ENCODE data around the gene PAK4.

The PAK4 gene

DNA sequence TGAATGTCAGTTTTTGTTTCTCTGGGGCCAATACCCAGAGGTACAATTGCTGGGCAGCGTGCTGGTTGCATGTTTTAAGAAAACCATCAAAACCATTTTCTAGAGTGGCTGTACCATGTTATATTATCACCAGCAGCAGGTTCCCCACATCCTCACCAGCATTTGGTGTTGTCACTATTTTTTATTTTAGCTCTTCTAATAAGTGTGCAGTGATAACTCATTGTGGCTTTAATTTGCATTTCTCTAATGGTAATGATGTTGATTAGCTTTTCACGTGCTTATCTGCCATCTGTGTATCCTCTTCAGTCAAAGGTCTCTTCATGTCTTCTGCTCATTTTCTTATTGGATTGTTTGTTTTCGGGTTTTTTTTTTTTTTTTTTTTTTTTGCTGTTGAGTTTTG, 21.9 kb downstream of the PAK4 start:
- no peak for DNase-seq

DNA sequence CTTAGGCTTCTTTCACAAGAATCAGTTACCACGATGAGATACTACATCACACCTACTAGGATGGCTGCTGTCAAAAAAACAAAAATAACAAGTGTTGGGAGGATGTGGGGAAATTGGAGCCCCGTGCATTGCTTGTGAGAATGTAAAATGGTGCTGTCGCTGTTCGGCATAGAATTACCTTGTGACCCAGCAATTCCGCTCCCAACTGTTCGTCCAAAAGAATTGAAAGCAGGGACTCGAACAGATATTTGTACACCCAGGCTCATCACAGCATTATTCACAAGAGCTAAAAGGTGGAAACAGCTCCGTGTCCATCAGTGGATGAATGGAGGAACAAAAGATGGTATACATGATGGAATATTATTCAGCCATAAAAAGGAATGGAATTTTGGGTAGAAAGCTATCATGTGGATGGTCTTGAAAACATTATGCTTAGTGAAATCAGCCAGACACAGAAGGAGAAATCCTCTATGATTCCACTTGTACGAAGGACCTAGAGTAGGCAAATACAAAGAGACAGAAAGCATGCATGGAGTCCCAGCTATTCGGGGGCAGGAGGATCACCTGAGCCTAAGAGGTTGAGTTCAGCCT, 23.4 kb downstream of the PAK4 start:
- no peak for DNase-seq

DNA sequence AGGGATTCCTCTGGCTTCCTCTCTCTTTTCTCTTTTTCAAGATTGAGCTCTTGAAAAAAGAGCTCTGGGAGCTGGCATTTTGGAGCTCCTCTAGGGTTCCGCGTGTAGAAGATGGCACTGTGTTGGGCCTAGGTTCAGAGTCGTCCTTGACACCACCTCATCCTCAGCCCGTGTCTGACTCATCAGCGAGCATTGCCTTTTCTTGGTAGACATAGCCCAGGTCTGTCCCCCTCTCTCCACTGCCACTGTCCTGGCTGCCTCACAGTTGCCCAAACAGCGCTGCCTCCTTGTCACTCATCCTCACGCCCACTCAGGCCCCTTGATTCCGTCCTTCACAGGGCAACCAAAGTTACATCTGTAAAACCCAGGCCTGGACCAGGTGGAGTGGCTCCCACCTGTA, 24.6 kb downstream of the PAK4 start:
- no peak for DNase-seq

DNA sequence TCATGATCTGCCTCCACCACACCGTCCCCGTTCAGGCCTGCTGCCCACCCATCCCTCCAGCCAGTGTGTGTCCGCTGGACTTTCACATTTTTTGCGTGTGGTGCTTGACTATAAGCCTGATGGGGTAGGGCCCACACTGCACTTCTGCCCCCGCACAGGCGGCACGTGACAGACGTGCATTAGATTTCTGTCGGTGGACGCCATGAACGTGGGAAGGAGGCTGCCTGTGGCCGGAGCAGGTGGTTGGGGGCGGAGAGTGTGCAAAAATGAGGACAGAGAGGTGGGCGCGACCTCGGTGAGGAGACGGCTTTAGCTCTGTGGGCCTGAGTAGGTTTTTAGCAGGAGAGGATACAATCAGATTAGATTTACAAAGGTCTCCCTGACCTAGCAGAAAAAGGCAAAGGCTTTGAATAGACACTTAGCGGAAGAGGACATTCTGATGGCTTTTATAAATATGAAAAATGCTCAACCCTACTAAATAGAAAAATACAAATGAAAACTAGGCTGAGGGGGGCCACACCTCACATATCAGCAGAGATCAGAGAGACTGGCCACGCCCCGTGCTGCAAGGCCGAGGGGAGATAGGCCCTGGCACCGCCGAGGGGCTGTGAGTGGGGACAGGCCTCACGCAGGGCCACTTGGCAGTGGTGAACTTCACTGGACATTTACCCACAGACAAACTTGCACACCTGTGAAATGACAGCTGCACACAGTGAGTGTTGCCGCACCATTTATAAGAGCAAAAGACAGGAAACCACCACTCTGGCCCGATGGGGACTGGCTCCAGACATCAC, 25.4 kb downstream of the PAK4 start:
- no peak for DNase-seq

DNA sequence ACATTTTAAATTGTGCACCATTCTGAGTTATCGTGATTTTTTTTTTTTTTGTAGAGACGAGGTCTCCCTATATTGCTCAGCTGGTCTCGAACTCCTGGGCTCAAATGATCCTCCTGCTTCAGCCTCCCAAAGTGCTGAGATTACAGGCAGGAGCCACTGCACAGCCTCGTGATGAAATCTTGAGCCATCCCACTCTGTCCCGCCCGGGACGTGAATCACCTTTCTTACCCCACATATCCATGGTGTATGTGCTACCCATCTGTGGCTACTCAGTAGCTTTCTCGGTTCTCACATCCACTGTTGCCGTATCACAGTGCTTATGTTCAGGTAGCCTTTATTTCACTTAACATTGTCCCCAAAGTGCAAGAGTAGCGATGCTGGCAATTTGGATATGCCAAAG, 26.5 kb downstream of the PAK4 start:
- DNase-seq: no peak

DNA sequence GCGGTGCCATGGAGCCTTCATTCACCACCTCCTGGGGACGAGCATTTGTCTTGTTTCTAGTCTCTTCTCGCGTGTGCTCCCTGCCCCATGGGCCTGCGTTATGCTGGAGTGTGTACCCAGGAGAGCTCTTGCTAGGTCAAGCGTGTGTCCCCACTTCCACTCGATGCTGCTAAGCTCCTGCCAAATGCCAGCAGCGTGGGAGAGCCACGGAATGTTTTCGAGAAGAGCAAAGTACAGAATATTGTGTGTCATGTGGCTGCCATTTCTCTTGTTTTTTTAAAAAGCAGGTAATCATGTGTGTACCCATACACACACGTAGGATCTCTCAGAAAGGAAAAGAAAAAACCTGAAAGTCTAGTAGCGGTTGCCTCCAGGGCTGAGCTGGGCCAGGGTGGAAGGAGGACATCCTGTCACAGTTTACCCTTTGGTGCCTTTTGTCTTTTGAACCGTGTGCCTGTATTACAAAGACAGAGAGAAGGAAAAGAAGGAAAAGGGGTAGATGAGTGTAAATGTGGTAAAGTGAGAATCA, 28.6 kb downstream of the PAK4 start:
- no peak for DNase-seq

DNA sequence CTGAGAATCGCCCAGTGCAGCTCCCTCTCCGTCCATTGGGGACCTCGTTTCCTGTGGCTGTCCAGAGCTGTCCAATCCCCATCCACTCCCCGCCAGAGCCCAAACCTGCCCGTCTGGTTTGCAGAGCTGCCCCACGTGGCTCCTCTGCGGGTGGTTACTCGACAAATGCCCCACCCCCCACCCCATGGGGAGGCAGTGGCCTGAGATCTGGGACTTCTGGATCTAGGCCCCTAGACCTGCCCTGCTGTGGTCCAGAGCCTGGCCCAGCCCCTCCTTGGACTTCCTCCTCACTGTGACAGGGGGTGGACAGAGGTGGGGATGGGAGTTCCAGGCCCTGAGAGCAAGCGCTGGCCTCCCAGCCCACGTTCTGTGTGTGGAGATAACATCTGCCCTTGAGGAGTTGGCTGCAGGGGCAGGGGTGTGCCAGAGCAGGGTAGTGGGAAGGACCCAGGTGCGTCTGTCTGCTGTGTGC, 29.1 kb downstream of the PAK4 start:
- DNase-seq: peak; percentile 36

DNA sequence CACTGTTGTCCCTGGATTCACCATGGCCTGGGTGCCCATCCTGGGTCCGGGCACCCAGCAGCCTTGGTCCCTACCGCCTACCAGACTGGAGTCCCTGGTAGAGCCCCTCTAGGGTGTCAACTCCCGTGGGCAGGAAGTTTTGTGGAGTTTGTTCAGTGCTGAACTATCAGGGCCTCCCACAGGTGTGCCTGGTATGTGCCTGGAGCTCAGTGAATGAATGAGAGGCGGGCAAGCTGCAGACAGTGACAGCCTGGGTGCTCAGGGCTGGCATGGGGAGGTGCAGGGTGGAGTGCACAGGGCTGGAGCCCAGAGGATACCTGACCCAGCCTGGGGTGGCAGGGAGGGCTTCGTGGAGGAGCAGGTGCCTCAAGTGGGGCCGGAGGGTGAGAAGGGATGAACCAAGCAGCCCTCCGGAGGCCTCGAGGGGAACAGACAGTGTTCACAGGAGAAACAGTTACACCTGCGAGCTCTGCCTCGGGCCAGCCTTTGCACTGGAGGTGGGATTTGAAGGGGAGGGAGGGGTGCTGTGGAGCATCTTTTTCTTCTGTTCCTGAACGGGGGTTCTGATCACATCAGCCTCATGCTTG, 29.6 kb downstream of the PAK4 start:
- DNase-seq: no peak

DNA sequence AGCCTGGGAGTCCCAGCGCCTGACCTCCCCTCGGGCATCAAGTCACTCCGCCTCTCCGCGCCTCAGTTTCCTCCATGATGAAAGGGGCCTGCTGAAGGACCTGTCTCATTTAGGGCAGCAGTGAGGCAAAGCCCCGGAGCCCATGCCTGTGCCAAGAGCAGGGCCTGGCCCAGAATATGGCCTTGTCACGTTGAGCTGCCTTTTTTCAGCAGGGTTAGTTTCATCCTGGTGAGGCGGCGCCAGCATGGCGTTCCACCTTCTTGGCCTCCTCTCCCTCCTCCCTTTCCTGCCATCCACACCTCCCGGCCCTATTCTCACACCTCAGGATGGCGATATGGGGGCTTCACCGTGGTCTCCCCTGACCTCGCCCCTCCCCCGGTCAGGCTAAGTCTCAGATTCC, 30.2 kb downstream of the PAK4 start:
- DNase-seq: no peak

DNA sequence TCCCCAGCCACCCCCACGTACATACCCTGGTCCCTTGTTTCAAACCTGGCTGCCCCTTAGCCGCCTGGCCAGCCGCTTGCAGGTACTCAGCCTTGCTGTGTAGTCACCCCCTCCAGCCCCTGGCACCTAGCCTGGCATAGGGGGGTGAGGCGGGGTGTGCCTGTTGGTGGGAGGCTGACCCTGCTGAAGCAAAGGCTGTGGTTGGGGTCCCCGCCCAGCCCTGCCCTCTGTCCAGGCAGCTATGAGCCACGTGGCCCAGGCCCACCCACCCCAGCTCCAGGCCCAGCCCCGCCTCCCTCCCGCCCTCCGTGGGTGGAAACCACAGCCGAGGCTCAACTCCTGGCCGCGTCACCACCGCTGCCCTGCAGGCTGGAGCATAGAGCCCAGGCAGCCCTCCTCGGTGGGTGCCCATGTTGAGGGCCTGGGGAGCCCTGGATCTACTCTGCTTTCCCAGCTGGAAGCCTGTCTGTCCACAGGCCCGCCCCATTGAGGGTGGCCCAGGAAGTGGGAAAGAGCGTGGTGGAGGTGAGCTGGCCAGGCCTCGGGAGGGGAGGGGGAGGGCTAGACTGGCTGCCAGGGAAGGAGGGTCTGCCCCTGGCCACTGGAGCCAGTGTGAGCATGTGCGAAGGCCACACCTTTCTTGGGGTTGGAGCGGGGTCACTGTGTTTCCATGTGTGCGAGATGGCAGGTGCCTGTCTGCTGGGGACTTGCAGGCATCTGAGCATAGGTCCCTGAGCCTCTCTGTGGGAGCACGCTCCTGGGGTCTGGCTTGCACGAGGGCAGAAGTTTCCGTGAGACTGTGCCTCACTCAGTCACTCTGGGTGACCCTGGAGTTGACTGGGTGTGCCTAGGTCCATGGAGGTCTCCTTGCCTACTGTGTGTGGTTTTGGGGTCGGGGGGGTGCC, 31.0 kb downstream of the PAK4 start:
- DNase-seq: no peak

DNA sequence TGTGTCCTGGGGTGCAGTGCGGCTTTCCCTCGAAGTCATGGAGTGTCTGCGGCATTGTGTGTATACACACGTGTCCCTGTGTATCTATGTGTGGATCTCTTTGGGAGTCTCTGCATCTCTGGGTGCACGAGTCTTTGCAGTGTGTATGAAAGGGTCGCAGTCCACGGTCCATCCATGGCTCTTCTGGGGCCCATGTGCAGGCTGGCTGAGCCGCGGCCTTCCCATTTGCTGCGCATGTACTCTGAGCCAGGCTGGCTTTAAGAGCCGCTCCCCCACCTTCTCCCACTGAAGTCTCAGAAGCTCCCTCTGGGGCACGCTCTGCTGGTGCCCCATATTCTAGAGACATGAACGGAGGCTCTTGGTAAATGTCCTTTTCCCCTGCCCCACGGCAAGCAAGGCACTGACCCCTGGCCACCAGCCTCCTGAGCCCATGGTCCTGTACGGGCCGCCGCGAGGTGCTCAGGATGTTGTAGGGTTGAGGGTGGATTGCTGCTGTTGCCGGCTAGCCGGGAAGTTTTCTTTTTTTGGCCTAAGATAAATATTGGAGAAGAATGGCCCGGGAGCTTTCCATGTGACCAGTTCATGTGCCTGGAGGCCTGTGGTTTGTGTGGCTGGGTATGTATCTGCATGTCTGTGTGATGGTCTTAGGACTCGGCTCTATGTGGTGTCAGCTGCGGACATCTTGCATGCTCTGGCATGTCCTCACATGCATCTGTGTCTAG, 31.9 kb downstream of the PAK4 start:
- DNase-seq: no peak

DNA sequence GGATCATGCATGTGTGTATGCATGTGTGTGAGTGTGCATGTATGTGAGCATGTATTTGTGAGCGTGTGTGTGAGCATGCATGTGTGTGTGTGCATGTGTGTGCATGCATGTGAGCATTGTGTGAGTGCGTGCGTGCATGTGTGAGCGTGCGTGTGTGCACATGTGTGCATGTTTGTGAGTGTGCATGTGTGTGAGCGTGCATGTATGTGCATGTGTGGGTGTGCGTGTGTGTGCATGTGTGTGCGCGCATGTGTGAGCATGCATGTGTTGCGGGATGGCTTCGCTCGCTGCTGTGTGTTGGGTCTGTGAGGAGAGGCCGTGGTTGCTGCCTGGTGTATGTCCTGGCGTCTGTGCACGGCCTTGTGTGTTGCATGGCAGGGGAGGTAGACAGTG, 32.4 kb downstream of the PAK4 start:
- no peak for DNase-seq

DNA sequence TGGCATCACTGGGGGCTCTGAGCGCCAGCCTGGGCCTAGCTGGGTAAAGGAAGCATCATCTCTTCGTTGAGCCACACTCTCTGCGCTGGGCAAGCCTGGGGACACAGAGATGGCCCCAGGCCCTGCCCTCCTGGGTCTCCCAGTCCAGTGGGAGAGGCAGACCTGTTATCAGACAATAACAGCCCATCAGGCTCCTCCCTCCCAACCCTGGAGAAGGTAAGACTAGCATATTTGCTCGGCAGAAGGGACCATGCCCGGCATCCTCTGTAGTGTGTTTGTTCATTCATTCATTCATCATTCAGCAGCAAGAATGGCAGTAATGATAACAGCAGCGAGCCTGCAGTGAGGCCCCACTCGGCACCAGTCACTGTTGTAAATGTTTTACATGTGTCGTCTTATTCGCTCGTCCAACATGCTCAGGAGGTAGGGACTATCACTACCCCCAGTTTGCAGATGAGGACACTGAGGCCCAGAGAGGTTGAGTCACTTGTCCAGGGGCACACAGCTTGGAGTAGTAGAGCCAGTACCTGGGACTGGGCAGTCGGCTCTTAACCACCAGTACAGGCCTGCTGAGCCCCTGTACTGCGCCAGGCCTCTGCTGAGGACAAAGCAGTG, 33.2 kb downstream of the PAK4 start:
- DNase-seq: no peak

DNA sequence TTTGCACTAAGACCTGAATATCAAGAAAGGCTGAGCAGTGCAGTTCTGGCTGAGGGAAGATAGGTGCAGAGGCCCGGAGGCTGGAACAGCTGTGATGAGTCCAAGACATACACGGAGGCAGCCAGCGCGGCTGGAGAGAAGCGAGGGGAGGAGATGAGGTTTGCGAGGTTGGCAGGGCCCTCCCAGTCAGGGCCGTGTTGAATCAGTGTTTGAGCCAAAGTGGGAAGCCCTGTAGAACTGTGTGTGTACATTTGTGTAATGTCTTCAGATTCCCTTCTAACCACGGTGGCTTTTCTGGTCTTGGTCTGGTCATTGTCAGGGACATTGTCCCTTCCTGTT, 34.9 kb downstream of the PAK4 start:
- no peak for DNase-seq

DNA sequence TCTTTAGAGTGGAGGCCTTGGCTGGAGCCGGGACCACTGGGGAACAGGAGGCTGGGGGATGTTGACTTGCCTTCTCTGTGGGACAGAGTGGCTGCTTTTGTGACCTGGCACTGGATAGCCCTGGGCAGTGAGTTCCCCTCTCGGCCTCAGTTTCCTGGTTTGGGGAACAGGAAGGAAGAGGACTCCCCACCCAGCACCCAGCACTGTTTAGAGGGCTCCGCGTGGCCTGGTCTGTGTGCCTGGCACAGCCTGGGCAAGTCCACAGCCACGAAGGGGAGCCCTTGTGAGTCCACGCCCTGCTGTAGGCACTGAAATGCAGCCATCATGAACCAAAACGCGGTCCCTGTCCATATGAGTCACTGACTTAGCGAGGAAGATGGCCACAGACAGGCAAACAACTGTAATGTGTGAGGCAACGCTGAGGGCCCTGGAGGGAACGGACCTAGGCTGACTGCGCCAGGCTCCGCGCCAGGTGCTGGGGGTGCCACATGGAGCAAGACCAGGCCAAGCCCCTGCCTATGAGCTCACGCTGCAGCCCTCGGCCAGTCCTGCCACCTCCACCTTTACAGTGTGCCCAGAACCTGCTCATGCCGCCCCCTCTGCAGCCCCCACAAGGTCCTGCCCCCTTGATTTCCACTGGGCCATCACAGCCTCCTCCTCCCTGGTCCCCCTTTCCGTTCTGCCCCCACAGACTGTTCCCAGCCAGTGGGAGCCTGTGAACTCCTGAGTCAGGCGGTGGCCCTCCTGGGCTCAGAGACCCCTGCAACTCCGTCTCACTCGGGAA, 35.5 kb downstream of the PAK4 start:
- no peak for DNase-seq

DNA sequence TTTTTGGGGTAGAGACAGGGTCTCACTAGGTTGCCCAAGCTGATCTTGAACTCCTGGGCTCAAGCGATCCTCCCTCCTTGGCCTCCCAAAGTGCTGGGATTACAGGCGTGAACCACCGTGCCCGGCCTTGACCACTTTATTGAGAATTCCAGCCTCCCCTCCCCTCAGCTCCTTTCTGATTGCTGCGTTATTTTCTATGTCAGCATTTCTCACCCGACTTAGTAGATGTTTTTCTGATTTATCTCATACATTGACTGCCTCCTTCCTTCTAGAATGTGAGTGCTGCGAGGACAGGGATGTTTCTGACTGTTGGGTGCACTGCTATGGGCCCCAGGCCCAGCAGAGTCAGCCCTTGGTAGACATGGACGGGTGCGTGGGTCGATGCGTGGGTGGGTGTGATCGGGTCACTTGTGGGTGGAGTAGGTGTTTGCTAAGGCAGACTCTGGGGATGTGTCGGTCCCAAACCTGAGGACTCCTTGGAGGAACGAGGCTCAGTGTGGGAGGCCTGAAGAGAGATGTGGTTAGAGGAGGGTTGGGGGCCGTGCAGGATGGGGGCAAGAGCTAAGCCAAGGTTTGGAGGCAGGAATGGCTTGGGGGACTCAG, 37.0 kb downstream of the PAK4 start:
- no peak for DNase-seq

DNA sequence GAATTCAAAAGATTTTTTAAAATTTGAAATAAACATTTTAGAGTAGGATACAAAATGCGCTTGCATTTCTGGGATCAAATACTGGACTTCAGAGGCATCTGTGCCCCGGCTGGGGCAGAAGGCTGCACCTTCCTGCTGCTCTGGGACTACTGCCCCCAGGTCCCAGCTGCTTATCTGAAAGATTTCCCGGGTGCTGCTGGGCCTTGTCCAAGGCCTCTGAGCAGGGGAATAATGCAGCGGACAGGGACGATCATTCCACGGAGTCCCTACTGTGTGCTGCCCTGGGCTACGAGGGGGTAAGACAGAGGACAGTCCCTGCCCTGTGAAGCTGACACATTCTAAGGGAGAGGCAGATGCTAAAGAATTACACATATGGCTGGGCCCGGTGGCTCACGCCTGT, 38.0 kb downstream of the PAK4 start:
- DNase-seq: no peak

DNA sequence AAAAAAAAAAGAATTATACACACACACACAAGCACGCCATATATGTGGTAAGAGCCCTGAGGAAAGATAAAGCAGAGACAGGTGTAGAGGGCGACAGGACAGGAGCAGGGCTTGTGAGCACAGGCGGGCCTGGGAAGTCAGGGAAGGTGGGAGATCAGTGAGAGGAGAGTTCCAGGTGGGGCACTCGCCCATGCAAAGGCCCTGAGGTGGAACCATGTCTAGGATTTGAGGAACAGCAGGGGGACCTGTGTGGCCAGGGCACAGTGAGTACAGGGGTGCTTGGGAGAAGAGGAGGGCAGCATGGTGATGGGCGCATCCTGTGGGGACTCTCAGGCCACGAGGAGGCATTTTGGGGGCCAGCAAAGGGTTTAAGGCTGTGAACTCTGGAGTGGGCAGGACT, 38.7 kb downstream of the PAK4 start:
- DNase-seq: no peak

DNA sequence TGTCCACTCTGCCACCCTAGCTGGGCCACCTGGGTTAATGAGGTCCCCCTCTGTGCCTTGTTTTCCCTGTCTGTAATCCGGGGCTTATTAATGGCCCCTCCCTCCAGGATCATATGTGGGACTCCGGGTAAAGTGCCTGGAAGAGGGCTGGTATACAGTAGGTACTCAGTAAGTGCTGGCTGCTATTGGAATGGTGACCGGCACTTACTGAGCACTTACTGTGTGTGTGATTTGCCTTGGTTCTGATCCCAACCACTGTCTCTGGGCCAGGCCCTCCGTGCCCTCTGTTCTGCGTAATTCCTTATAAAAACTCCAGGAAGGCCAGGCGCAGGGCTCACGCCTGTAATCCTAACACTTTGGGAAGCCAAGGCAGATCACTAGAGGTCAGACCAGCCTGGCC, 40.3 kb downstream of the PAK4 start:
- DNase-seq: no peak

DNA sequence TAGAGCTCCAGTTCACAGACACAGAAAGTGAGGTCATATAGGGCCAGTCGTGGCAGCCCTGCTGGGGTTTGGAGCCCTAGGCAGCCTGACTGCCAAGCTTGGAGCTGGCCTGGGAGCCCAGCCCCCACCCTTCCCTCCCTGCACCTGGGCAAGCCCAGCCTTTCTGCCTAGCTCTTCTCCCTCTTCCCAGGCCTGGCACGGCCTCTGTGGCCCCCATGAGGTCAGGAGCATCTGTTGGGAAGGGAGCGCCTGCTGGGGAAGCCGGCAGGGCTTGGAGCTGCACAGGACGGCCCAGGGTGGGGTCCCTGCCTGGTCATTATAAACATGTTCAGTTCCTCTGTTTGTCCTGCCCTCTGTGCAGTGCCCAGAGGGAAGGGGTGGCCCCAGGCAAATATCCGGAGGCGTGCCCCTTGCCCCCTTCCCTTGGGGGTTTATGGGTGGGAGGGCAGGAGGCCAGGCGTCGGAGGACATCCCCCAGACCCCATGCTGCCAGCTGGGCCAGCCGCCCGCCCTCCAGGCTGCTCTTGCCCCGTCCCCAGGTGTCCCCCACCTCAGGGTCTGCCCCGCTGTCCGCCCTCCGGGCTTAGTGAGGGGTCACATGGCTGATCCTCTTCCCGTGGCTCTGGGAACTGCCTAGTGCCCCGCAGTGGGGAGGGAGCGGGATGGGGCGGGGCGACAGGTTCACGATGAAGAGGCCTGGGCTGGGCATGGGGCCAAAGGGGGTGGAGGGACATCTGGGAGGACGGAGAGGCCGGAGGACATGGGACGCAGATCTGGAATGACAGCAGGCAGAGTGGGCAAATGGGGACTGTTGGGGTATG, 41.2 kb downstream of the PAK4 start:
- DNase-seq: peak; percentile 87

Measured in NCI-H510A (cell line).